Measurements from ENCODE around the gene CACNB4. TPM values are rescaled to one million over a fixed set of nuclear protein-coding genes. Genes with fewer than 3 reads are reported as not detected.
A peak's percentile ranks its signal among the peaks of the same experiment; 100 is the strongest.

Gene CACNB4
- total RNA-seq, 1 experiment from 2014 or later, result 2.0 TPM

DNA sequence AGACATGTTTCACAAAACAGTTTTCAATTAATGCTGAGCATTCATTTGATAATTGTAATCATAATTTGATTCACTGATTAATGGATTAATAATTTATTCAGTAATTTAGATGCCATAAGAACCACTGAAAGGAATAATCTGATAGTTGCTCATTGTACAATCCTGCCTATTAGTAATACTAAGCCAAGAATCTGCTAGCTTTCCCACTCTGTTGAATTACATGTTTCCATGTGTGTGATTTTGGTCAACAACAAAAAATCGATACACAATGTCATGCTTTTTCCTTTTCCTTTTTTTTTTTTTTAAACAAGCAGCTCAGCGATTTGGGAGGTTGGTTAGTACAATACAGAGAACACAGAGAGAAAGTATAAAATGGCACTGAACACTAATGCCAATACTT, 296.5 kb downstream of the CACNB4 start:
- no peak for DNase-seq (ENCODE audit: low read depth, low spot score)
- Histone ChIP-seq H3K27ac (ENCODE audit: low read depth, low read length) (no peak overlapping the region), H2AFZ (ENCODE audit: low read depth, low read length, poor library complexity, severe bottlenecking) (no peak overlapping the region), H3K79me2 (ENCODE audit: insufficient read depth, low read length) (no peaks in the 10 kb centered on the region; the same call in 1 of the 2 replicates), H3K4me2 (ENCODE audit: low read length) (no peak overlapping the region), H3K4me3 (replicated peaks in 1 of 2; ENCODE audit: low read depth in 1 of 2, low read length in 2 of 2) (no peak overlapping the region), H3K36me3 (ENCODE audit: control insufficient read depth in 1 of 2, insufficient read depth in 2 of 2, low read length in 2 of 2) (peaks cover 11 to 15% of the 10 kb centered on the region in 2 experiments), H3K4me1 (ENCODE audit: control insufficient read depth in 1 of 2, insufficient read depth in 2 of 2, low read length in 2 of 2) (peaks cover 0 to under 1% of the 10 kb centered on the region in 2 experiments; a peak in 1 of 4 replicates), H3K27me3 (ENCODE audit: insufficient read depth, low read length) (no peaks in the 10 kb centered on the region), H3K9ac (ENCODE audit: low read length) (no peak overlapping the region), H3K9me3 (ENCODE audit: control insufficient read depth in 1 of 2, insufficient read depth in 1 of 2, low read depth in 1 of 2, low read length in 2 of 2) (no peaks in the 10 kb centered on the region), H3K9me2 (ENCODE audit: insufficient read depth) (no peaks in the 10 kb centered on the region), H4K20me1 (ENCODE audit: insufficient read depth) (0 out of 2 replicates have a peak, but pooled peaks cover 4% of the 10 kb centered on the region)
- no peak for ATAC-seq
- POLR2A ChIA-PET, result no interaction called here
- CTCF ChIA-PET, result no interaction called here
- RAD21 ChIA-PET (ENCODE audit: low non-redundant PET in 1 of 2, low total read pairs in 2 of 2, uncharacterized antibody in 2 of 2, unreplicated experiment in 2 of 2), result no interaction called here
- intact Hi-C loops (cut with micrococcal nuclease), result no loop called here
- TF ChIP-seq RAD21 (IDR thresholded peaks at IDR 0.05; ENCODE audit: low read depth) (no peak), POLR2A (IDR thresholded peaks at IDR 0.05; ENCODE audit: borderline replicate concordance, extremely low read depth, insufficient read depth, insufficient read length) (no peak), YY1 (IDR thresholded peaks at IDR 0.05; ENCODE audit: extremely low read depth, insufficient replicate concordance, low read depth, low read length) (no peak), CEBPB (IDR thresholded peaks at IDR 0.05; ENCODE audit: low read depth) (no peak), EZH2 (IDR thresholded peaks at IDR 0.05) (no peak), JUND (IDR thresholded peaks at IDR 0.05) (no peak), FOSL1 (IDR thresholded peaks at IDR 0.05; ENCODE audit: low read depth) (no peak), ZFX (IDR thresholded peaks at IDR 0.05) (no peak)
- TF ChIP-seq, protein P1, sequence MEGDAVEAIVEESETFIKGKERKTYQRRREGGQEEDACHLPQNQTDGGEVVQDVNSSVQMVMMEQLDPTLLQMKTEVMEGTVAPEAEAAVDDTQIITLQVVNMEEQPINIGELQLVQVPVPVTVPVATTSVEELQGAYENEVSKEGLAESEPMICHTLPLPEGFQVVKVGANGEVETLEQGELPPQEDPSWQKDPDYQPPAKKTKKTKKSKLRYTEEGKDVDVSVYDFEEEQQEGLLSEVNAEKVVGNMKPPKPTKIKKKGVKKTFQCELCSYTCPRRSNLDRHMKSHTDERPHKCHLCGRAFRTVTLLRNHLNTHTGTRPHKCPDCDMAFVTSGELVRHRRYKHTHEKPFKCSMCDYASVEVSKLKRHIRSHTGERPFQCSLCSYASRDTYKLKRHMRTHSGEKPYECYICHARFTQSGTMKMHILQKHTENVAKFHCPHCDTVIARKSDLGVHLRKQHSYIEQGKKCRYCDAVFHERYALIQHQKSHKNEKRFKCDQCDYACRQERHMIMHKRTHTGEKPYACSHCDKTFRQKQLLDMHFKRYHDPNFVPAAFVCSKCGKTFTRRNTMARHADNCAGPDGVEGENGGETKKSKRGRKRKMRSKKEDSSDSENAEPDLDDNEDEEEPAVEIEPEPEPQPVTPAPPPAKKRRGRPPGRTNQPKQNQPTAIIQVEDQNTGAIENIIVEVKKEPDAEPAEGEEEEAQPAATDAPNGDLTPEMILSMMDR (IDR thresholded peaks at IDR 0.05 in 2 of 3, conservative IDR thresholded peaks at IDR 0.05 in 1 of 3; ENCODE audit: borderline replicate concordance in 1 of 3, insufficient read depth in 1 of 3, low read depth in 2 of 3, low read length in 2 of 3), result no peak
- TF ChIP-seq, protein P2, sequence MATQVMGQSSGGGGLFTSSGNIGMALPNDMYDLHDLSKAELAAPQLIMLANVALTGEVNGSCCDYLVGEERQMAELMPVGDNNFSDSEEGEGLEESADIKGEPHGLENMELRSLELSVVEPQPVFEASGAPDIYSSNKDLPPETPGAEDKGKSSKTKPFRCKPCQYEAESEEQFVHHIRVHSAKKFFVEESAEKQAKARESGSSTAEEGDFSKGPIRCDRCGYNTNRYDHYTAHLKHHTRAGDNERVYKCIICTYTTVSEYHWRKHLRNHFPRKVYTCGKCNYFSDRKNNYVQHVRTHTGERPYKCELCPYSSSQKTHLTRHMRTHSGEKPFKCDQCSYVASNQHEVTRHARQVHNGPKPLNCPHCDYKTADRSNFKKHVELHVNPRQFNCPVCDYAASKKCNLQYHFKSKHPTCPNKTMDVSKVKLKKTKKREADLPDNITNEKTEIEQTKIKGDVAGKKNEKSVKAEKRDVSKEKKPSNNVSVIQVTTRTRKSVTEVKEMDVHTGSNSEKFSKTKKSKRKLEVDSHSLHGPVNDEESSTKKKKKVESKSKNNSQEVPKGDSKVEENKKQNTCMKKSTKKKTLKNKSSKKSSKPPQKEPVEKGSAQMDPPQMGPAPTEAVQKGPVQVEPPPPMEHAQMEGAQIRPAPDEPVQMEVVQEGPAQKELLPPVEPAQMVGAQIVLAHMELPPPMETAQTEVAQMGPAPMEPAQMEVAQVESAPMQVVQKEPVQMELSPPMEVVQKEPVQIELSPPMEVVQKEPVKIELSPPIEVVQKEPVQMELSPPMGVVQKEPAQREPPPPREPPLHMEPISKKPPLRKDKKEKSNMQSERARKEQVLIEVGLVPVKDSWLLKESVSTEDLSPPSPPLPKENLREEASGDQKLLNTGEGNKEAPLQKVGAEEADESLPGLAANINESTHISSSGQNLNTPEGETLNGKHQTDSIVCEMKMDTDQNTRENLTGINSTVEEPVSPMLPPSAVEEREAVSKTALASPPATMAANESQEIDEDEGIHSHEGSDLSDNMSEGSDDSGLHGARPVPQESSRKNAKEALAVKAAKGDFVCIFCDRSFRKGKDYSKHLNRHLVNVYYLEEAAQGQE (IDR thresholded peaks at IDR 0.05; ENCODE audit: low read depth), result no peak
- TSS peak; percentile 14 for BruUV-seq (replicated peaks)

All from HCT116 (cell line).